Esophagus (tissue), 2 donors: ENCODE measurements around the gene NOS3. TPM values are rescaled to one million over a fixed set of nuclear protein-coding genes. Genes with fewer than 3 reads are reported as not detected.
A peak's percentile ranks its signal among the peaks of the same experiment; 100 is the strongest.

Source experiments
- H3K27ac ChIP-seq, 2 donors: one replicate each; pipeline ENCODE4 v1.5.1; 2013; ENCODE audit warnings: low read depth in 2 of 2, mild to moderate bottlenecking in 2 of 2, inconsistent platforms in 1 of 2, low read length in 1 of 2, moderate library complexity in 1 of 2
- H3K27me3 ChIP-seq, 2 donors: one replicate each; pipeline ENCODE4 v1.6.1; 2013; ENCODE audit warnings: low read length in 2 of 2, control low read depth in 1 of 2, mild to moderate bottlenecking in 1 of 2; ENCODE audit not compliant: insufficient read depth in 2 of 2, control insufficient read depth in 1 of 2
- H3K36me3 ChIP-seq, 2 donors: one replicate each; pipeline ENCODE4 v1.6.1; 2013; ENCODE audit warnings: low read length in 1 of 2; ENCODE audit not compliant: control insufficient read depth in 2 of 2, insufficient read depth in 2 of 2
- H3K4me1 ChIP-seq, 2 donors: one replicate each; pipeline ENCODE4 v1.6.1; 2013; ENCODE audit warnings: low read length in 1 of 2; ENCODE audit not compliant: control insufficient read depth in 2 of 2, insufficient read depth in 2 of 2
- H3K4me3 ChIP-seq, 2 donors: one replicate each; pipeline ENCODE4 v1.5.1; 2013; ENCODE audit warnings: low read length in 2 of 2, mild to moderate bottlenecking in 2 of 2, low read depth in 1 of 2, moderate library complexity in 1 of 2
- H3K9me3 ChIP-seq, 2 donors: one replicate each; pipeline ENCODE4 v1.6.1; 2013; ENCODE audit warnings: mild to moderate bottlenecking in 2 of 2, low read depth in 1 of 2, low read length in 1 of 2, moderate library complexity in 1 of 2; ENCODE audit not compliant: control insufficient read depth in 2 of 2, insufficient read depth in 1 of 2
- WGBS, 2 donors: extraction: QIAGEN DNeasy Blood & Tissue Kit; methylation state at CpG; one replicate each; pipeline ENCODE4 v1.1.7; 2013; 5-methylcytosine and 5-hydroxymethylcytosine counted together
- polyA plus RNA-seq, 2 donors: library from polyadenylated mRNA; stranded (reverse); fragments of 200-250 nt; gene quantifications; one replicate each; pipeline ENCODE4 v1.2.3, GENCODE V29; 2013
- donor health status: healthy with polysubstance abuse.
- donor health status: Bipolar disorder and iron deficiency.

NOS3 gene
- 1 to 10 TPM; 4.5 to 4.9 TPM for polyA plus RNA-seq

- no peak within 1 kb of the TSS for H3K4me3 ChIP-seq
- H3K36me3 ChIP-seq: no peaks in the 10 kb centered on the region
- 76 to 82% methylated on average over 12 of the region's 12 CpGs for WGBS, 2 donors
- no peaks in the 10 kb centered on the region for H3K27me3 ChIP-seq
- peaks cover 0 to 15% of the 10 kb centered on the region in 2 donors for H3K9me3 ChIP-seq
- H3K27ac ChIP-seq: no peak within 1 kb of the TSS
- peaks cover 0 to 6% of the 10 kb centered on the region in 2 donors for H3K4me1 ChIP-seq
Measured at GRCh38 chr7:150990416-150991186, at the start of gene NOS3. TSS of gene NOS3 (plus strand) at chr7:150991017. CDS start at chr7:150993804, 2,787 bp downstream.

DNA sequence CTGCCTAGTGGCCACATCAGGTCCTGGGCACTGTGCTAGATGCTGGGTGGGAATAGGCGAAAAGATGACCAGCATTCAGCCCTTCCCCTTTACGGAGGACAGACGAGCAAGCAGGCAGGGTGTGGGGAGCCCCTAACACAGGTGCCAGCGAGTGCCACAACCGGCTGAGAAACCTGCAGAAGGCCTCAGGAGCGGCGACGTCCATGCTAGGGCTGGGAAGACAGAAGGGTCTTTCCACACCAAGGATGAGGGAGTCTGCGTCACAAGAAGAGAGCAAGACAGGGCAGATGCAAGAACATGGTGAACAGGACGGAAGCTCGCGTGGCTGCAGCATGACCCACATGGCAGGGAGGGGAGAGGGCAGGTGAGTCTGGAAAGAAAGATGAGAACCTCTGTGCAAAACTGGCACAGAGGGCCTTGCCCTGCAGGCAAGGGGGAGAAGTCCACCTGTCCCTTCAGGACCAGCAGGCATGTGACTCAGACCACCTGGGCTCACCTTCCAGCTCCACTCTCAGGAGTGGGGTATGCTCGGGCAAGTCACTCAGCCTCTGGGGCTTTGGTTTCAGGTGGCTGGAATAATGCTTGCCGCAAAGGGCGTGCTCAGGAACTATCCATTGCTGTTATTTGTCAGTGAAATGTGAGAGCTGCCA lies 49.3 kb upstream of the NOS3 start:
- H3K4me3 ChIP-seq: no peak overlapping the region
- H3K4me1 ChIP-seq: peaks cover 10 to 15% of the 10 kb centered on the region in 2 donors
- WGBS, 2 donors: 80% methylated on average over 15 of the region's 15 CpGs
- H3K27me3 ChIP-seq: no peaks in the 10 kb centered on the region
- no peak overlapping the region for H3K27ac ChIP-seq
- no peaks in the 10 kb centered on the region for H3K36me3 ChIP-seq
- H3K9me3 ChIP-seq: no peaks in the 10 kb centered on the region

DNA sequence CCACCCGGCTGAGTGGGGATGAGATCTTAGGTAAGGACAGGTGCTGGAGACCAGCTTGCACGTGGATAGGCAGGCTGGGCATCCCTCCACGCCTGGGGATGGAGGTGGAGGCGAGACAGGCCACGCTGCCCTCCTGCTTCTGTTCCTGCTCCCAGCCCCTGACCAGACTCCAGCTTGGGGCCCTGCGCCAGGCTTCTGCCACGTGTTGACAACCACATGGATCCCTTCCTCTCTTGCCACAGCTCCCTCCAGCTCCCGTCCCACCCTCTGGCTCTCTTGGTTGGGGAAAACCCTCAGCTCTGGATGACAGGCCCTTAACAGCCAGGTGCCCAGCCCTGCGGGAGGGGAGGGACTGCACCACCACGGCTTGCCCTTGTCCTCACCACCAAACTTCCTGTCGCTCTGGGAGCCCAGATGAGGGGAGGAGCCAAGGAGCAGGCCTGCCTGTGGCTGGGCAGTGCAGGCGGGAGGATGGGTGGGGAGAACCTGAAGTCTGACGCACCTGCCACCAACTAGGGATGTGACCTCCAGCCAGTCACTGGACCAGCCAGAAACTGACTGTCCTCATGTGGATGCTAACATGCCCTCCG lies 48.7 kb upstream of the NOS3 start:
- no peak overlapping the region for H3K4me3 ChIP-seq
- H3K4me1 ChIP-seq: peaks cover 10 to 15% of the 10 kb centered on the region in 2 donors
- no peaks in the 10 kb centered on the region for H3K9me3 ChIP-seq
- H3K27ac ChIP-seq: no peak overlapping the region
- H3K36me3 ChIP-seq: no peaks in the 10 kb centered on the region
- H3K27me3 ChIP-seq: no peaks in the 10 kb centered on the region
- 29 to 38% methylated on average over 14 of the region's 14 CpGs for WGBS, 2 donors

DNA sequence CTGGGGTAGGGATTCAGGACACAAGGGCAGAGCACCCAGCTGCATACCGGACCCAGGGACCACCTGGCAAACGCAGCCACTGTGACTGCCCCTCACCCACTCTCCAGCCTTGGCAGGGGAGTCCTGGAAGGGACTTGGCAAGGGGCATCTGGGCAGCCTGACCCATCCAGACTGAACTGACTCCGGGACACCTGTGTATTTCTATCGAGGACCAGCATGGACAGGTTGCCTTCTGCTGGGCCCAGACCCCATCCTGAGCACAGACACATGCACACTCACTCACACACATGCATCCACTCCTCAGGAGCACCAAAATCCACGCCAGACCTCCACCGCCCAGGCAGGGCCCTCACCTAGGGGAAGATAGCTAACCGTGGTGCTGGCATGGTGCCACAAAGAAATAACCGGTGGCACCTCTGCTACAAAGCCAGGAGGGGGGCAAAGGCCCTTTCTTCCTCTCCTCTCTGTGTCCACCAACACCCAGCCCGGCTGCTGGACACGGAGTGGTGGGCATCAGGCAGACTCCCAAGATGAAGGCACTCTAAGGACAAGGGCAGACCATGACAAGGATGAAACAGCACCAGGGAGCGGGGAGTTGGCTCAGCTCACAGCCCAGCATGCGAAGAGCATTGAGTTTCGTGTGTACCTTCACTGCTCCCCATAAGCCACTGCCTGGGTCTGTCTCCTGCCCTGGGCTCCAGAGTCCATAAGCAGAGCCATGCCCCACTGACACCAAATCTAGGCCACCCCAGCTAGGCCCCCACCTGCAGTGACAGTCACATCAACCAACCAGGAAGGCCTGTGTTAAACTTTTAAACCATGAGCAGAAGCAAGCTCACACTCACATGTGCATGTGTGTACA lies 48.0 kb upstream of the NOS3 start:
- no peak overlapping the region for H3K27ac ChIP-seq
- no peaks in the 10 kb centered on the region for H3K9me3 ChIP-seq
- H3K4me3 ChIP-seq: no peak overlapping the region
- peaks cover 12 to 15% of the 10 kb centered on the region in 2 donors for H3K4me1 ChIP-seq
- H3K27me3 ChIP-seq: no peaks in the 10 kb centered on the region
- 78 to 79% methylated on average over 13 of the region's 13 CpGs for WGBS, 2 donors
- no peaks in the 10 kb centered on the region for H3K36me3 ChIP-seq

GRCh38 chr7:150943453-150943814 lies 47.4 kb upstream of the NOS3 start:
- H3K4me1 ChIP-seq: peaks cover 9 to 15% of the 10 kb centered on the region in 2 donors
- peaks cover 0 to 3% of the 10 kb centered on the region in 2 donors for H3K9me3 ChIP-seq
- no peak overlapping the region for H3K4me3 ChIP-seq
- 95% methylated on average over 6 of the region's 6 CpGs for WGBS, 2 donors
- H3K36me3 ChIP-seq: no peaks in the 10 kb centered on the region
- no peaks in the 10 kb centered on the region for H3K27me3 ChIP-seq
- H3K27ac ChIP-seq: no peak overlapping the region

GRCh38 chr7:150944066-150945042 lies 46.5 kb upstream of the NOS3 start:
- peaks cover 0 to 3% of the 10 kb centered on the region in 2 donors for H3K9me3 ChIP-seq
- H3K4me3 ChIP-seq: no peak overlapping the region
- peak overlapping the region in 1 of 2 donors; percentile 18 for H3K27ac ChIP-seq
- H3K4me1 ChIP-seq: peaks cover 9 to 15% of the 10 kb centered on the region in 2 donors
- 70 to 74% methylated on average over 6 of the region's 6 CpGs for WGBS, 2 donors
- H3K36me3 ChIP-seq: no peaks in the 10 kb centered on the region
- H3K27me3 ChIP-seq: no peaks in the 10 kb centered on the region

- no peaks in the 10 kb centered on the region for H3K27me3 ChIP-seq
- H3K27ac ChIP-seq: peak overlapping the region in 1 of 2 donors; percentile 24
- no peaks in the 10 kb centered on the region for H3K36me3 ChIP-seq
- peaks cover 0 to 3% of the 10 kb centered on the region in 2 donors for H3K9me3 ChIP-seq
- no peak overlapping the region for H3K4me3 ChIP-seq
- peaks cover 9 to 15% of the 10 kb centered on the region in 2 donors for H3K4me1 ChIP-seq
- 54 to 63% methylated on average over 19 of the region's 19 CpGs for WGBS, 2 donors
Measured at GRCh38 chr7:150945171-150945852, 45.5 kb upstream of the NOS3 start.

- peaks cover 9 to 15% of the 10 kb centered on the region in 2 donors for H3K4me1 ChIP-seq
- no peaks in the 10 kb centered on the region for H3K36me3 ChIP-seq
- peak overlapping the region in 1 of 2 donors; percentile 24 for H3K27ac ChIP-seq
- no peak overlapping the region for H3K4me3 ChIP-seq
- 70 to 82% methylated on average over 17 of the region's 17 CpGs for WGBS, 2 donors
- H3K27me3 ChIP-seq: no peaks in the 10 kb centered on the region
- H3K9me3 ChIP-seq: peaks cover 0 to 3% of the 10 kb centered on the region in 2 donors
Measured at GRCh38 chr7:150945853-150946420, 44.9 kb upstream of the NOS3 start.
